Stimulated activated CD8-positive, alpha-beta memory T cell treated with anti-CD3 and anti-CD28 coated beads, Interleukin-2, amount 100 ng/mL, for 1 hour (primary cell): ENCODE data around the gene WSCD2.

ENCODE experiments used
- DNase-seq, 2 donors: peaks; one replicate each; pipeline ENCODE4 v3.0.0-alpha.2; 2020; ENCODE audit warnings: low read depth in 2 of 2

The WSCD2 gene

DNA sequence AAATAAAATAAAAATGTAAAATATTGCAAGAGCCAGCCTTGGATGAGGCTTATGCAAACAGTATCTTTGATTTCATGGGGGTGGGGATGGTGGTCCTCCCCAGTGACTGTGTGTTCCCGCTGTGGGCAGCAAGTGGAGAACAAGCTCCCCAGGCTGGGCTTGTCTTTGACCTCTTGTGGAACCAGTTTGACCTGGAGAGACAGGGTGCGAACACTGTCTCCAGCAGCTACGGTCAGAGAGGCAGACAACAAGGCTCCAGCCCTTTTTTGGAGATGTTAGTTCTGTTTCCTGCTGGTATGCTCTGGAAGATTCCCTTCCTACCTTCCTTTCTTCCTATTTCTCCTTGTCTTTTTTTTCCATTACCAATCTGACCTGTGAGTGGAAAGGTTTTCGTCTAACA, 21.8 kb upstream of the WSCD2 start:
- no peak for DNase-seq

DNA sequence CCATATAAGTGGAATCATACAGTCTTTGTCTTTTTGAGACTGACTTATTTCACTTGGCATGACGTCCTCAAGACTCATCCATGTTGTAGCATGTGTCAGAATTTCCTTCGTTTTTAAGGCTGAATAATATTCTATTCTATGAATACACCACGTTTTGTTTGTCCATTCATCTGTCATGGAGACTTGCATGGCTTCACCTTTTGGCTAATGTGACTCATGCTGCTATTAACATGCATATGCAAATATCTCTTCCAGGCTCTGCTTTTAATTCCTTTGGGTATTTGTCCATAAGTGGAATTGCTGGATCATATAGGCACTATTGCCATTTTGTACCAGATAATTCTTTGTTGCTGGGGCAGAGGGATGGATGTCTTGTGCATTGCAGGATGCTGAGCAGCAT, 19.6 kb upstream of the WSCD2 start:
- no peak for DNase-seq

DNA sequence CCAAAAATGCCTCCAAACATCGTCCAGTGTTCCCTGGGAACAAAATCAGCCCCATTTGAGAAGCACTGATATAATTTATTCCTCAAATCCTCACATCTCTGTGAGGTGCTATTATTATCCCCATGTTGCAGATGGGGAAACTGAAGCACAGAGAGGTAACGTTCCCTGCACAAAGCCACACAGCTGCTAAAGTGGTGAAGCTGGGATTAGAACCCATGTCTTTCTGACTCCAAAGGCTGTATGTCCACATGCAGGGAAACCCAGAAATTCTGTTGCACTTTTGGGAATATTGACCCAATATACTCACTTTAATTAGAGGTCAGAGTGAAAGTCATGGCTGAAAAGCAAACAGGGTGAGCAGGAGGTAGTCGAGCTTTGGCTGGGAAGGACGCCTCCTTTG, 19.1 kb upstream of the WSCD2 start:
- DNase-seq: no peak

DNA sequence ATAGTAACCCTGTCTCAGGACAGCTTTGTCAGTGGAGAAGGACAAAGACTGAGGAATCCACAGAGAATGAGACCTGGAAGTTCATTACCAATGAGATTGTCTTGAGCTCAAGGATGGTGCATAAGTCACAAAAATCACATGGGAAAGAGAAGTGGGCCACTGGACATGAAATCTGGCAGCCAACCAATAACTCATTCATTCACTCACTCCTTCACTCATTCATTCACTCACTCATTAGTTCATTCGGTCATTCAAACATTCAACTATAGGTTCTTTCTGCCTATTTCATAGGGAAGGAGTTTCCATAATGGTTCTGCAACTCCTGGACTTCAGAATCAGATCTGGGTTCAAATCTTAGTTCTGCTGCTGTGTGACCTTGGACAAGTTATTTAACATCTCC, 18.2 kb upstream of the WSCD2 start:
- DNase-seq: no peak

DNA sequence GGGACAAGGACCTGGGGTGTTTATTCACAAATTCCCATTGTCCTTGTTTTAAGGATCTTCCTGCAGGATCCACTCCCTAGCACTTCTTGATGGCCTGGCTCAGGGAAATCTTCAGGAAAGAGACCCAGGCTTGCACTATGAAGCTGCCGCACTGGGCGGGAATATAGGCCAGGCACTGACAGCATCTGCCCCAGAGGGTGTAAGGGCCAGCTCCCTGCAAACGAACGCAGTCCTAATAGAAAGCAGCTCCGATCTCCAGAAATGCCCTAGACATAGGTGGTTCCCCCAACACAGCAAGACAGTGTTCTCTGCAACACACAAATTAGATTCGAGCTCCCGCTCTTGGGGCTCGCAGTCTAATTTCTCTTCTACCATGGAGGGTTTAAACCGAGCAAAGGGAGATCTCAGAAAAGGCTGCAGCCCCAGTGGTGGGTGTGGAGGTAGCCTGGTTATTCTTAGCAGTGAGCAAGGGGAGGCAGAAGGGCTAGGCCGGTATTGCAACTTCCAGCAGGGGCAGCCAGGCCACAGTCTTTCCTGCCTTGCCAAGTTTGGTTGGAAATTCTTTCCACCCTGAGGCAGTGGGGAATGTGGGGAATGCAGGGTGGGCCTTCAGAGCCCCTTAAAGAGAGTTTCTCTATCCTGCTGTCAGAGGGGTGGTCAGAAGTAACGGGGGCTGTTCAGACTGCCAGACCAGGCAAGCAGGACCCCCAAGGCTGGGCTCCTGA, 16.1 kb upstream of the WSCD2 start:
- no peak for DNase-seq

DNA sequence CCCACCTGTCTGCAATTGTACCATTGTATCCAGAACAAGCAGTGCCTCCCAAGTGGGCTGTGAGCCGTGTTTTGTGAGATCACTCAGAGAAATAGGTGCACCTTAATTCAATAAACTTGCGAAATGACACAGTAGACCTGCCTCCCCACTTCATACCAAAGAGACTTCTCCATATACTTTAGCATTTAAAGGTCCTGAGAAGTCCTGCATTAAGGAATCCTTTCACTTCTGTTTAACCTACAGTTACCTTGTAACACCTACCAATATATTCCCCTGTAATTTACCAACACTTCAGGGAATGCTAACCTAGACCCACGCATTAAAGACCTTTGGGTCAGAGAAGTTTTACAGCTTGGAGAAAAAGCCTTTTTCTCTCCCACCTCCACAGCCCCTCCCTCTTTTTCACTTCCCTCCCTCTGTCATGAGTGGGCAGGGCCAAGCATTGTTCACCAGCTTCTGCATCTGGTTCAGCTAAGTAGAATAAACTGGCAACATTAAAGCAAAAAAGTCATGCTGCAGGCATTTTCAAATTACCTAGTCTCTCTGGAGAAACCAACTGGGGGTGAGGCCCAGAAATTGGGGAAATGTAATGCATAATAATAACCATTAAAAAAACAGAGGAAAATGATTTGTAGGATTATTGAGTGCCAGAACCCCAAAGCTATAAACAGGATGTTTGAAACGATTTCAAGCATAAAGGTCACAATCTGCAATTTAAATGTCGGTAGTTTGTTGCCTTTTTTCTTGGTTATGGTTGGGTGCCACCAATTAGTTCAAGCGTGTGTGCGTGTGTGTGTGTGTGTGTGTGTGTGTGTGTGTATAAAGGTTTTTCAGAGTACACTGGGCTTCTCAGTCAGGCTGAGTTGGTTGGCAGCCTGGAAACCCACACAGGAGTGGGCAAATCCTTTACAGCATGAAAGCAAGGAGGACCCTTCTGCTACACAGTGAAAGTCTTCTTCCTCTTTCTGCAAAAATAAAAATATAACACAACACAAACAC, 13.7 kb upstream of the WSCD2 start:
- no peak for DNase-seq

DNA sequence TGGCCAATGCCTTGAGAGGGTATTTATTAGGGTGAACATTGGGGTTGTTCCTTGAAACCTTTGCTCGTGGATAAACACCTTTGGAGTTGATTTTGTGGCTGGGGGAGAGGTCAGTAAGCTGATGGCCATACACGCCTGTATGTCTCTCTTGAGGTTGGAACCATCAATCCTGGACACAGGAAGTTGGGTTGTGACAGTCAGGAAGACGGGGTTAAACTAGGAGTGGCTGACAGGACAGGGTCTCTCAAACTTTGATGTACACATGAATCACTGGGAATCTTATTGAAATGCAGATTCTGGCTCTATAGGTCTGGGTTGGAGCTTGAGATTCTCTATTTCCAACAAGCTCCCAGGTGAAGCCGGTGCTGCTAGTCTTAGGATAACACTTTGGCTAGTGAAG, 12.8 kb upstream of the WSCD2 start:
- DNase-seq: no peak

DNA sequence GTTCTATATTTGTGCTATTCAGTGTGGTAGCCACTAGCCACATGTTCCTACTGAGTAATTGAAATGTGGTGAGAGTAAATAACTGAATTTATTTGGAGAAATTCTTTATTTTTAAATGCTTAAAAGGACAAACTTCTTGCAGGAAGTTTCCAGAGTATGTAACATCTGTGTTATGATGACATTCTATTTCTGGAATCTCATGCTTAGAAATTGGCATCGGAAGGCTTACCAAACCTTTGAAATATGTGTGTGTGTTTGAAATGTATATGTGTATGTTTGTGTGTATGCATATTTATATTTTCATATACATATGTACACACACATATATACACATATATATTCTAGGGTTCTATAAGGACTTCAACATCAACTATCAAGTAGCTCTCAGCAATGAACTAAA, 12.4 kb upstream of the WSCD2 start:
- DNase-seq: no peak

DNA sequence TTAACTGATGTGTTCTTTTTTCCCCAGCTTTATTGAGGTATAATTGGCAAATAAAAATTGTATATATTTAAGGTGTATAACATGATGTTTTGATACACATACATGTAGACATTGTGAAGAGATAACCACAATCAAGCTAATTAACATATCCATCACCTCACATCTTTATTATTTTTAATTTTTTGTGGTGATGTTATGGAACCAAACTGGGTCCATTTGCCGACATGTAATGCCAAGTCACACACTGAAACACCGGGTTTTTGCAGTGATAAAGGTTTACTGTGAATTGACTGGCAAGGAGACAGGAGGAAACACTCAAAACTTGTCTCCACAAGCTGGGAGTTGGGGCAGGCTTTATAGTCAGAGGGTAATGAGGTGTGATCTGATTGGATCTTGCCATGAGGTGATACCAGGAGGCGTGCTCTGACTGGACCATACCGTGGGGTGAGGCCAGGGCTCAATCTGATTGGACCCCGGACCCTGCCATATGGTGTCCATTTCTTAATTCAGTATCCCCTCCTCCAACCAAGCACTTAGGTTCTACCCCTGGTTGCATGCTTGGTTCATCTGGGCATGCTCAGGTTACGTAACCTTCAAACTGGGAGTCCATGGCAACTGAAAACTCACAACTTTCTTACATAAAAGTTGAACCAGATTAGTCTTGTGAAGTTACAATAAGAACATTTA, 11.8 kb upstream of the WSCD2 start:
- DNase-seq: no peak

DNA sequence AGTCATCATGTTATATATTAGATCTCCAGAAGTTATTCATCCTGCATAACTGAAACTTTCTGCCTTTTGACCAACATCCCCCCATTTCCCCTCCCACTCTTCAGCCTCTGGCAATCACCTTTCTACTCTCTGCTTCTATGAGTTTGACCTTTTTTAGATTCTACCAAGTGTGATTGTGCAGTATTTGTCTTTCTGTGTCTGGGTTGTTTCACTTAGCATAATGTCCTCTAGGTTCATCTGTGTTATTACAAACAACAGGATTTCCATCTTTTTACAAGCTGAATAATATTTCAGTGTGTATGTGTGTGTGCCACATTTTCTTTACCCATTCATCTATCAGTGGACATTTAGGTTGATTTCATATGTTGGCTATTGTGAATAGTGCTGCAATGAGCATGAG, 11.2 kb upstream of the WSCD2 start:
- no peak for DNase-seq

DNA sequence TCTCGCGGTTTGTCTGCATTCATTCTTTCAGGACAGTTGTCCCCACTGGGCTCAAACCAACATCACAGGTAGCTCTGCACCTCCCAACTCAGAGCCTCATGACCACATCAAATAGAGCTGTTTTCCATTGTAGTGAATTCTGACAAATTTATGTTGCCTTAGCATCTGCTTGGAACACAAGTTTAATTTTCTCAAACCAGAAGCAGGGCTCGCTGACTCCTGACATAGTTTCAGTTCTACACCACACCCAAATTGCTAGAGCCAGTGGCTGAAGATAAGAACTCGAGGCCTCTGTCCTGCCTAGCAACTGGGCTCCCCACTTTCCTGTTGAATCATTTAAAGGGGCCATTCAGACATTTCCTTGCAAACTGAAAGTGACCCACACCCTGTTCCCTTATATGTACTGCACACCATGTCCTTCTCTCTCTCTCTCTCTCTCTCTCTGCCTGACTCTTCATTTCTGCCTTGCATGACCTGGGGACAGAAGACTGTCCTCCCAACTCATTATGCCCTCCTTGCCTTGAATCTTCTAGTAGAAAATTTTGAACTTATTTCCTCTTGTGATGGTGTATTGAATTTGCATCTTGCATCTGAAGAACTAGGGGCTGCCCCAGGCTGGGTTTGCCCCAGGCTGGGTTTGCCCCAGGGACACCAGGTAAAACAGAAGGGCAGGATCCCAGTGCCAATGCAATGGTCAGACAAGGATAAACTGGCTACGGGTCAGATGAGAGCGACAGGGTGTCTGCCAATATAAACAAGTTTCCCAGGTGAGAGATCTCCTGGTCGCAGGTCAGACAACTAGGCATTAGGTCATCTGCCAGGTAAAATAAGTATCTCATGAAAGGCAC, 9.7 kb upstream of the WSCD2 start:
- DNase-seq: no peak

DNA sequence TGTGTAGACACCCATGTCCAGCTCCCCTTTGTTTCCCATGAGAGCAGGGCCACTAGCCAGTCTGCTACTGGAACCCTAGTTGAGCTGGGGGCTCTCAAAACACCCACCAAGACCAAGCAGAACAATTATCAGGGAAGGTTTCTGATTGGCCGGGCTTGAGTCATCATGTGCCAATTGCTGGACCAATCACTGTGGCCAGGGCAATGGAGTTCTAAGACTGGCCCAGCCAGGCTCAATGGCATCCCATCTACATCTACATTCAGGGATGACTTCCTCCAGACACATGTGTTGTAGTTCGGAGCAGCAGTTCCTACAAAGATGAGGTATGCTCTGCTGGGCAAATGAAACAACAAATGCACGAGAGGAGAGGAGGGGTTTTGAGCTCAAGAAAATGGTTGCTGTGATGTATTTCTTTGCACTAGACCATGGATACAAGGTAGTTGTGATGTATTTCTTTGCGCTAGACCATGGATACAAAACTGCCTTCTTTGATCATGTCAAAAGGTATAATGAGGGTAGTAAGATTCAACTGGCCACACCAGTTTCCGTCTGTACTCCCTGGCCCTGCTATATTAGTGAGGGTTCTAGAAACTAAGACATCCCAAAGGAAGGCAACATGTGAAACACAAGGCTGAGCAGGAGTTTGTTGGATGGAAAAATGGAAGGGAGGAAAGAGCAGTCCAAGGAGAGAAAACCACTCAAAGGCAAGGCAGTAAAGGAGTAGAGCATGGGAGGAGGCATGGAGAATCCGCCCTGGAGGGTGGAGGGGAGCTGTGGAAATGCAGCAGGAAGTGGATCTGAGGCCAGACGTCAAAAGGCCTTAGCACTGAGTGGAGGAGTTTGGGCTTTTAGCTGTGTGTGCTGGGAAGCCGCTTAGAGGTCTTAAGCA, 8.9 kb upstream of the WSCD2 start:
- DNase-seq: no peak

DNA sequence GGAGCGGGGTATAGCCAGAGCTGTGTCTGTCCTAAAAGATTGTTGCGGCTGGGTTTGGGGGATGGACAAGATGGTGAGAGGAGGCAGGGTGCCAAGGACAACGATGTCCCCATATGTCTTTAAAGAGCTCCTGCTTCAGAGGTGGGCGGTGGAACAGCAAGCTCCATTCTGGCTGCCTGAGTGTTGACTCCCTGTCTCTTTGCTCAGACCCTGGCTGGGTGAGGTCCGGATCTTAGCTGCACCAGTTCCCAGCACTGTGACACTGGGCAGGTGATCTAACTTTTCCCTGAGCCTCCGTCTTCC, 8.3 kb upstream of the WSCD2 start:
- DNase-seq: no peak

DNA sequence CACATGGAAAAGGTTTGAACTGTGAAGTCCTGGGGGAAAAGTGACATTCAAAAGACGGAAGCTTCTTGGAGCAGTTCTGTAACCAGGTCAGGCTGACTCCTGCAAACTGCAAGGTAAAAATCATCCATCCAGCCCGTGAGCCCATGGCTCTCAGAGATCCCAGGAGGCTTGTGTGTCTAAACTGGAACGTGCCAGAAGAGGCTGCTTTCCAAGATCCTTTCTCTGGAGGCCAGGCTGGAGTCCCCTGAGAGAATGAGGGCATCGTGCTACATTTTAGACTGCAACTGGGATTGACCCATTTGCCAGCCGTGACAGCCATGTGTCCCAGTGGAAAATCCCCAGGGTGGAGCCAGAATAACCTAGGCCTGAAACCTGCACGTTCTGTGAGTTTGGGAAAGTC, 7.8 kb upstream of the WSCD2 start:
- no peak for DNase-seq

DNA sequence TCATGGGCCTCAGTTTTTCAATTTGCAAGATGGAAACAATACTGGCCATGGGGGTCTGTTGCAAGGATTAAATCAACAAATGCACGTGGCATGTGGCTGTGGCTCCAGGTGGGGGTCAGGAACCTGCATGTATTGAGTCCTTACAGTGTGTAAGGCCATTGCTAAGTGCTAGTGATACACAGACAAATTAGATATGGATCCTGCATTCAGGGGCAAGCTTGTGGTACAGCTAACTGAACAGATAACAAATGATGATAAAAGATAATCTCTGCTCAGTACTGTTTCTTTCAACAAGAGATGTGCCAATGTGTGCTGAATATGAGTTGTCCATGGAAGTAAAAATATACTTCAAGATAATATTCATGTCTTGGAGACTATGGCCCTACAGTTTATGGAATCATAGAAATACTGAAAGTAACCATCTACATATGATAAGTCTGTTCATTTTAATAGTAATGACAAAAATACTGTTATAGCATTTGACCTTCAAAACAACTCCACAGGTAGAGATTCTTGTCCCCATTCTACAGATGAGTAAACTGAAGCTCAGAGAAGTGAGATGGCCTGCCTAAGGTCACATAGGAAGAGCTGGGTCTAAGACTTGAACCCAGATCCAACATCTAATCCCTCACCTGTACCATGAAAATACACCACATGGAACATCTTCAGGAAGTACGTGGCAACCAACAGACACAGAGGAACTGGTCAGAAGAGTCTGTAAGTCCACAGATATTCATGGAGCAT, 7.2 kb upstream of the WSCD2 start:
- no peak for DNase-seq

DNA sequence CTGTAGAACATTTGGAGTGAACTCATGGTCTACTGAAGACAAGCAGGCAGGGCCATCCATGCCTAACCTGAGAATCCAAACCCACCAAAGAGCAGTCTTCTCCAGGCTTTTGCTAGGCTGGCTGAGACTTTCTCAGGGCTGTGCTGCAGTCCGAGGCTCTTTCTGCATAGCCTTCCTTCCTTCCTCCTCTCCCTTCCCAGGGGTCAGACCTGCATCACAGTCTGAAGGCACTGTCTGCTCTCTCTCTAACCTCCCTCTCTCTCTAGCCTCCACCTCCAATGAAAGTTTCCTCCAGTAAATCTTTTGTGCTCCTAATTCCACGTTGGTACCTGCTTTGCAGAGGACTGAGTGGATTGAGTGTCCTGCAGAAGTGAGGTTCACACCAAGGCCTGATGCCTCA, 6.4 kb upstream of the WSCD2 start:
- DNase-seq: no peak

DNA sequence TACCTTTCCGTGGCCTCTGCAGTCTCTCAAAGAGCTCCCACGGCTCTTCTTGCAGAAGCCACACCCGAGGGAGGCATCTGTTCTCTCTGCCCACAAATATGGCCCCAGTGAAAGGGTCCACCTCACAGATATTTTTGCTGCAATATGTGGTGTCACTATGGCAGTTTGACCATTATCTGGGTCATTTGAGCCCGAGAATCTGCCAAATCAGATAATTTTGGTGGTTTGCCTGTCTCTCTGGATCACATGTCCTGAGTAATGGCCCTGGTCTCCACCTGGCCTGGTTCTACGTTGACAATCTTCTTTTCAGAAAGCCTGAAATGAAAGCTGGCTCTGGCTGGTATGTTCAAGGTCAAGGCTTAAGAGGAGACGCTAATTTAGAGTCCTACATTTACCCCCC, 5.7 kb upstream of the WSCD2 start:
- no peak for DNase-seq

DNA sequence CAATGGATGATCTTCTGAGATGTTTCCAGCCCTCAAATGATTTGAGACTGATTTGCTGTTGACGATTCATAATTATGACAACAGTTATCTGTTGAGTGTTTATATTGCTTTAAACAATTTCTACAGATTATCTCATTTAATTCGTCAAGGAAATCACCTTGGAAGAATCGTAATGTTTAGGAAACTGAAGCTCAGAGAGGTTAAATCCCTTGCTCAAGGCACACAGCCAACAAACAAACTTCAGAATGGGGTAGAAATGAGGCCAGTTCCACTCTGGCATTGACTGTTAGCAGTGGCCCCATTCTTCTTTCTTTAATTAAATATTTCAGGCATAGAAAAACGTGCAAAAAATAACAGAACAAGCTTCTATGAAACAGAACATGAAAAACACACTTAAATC, 4.0 kb upstream of the WSCD2 start:
- no peak for DNase-seq

DNA sequence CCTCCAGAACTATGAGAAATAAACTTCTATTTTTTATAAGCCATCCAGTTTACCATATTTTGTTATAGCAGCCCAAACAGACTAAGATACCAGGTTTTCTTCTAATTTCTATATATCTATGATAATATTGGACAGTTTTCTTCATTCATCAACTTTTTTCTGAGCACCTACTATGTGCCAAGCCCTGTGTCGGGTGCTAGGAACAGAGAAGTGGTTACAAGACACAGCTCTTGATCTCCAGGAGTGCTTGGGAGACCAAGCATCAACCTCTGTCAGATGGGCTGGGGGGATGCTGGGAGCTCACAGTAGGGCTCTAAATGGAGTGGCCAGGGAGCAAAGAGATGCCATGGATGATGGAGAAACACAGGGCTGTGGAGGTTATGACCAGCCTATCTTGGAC, 2.9 kb upstream of the WSCD2 start:
- no peak for DNase-seq

DNA sequence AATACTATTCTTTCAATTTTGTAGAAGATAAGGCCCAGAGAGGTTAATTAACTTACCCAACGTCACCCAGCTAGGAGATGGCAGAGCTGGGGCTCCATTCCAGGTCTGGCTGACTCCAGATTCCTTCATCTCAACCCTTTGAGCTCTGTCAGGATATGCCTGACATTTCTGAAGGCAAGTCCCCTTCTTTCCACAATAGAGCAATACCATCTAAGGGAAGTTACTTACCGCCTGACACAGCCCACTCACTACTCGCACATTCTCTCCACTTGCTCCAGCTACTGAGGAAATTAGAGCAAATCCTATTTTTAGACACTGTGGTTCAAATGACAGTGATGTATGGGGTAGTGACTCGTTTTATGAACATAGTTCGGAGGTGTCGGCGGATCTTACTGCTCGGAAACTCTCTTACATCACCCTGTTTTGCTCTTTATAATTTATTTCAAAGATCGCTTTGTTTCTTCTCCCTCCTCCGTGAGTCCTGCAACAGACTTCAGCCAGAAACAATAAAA, 2.0 kb upstream of the WSCD2 start:
- no peak for DNase-seq
